Measurements from ENCODE around the gene NLK.

DNA sequence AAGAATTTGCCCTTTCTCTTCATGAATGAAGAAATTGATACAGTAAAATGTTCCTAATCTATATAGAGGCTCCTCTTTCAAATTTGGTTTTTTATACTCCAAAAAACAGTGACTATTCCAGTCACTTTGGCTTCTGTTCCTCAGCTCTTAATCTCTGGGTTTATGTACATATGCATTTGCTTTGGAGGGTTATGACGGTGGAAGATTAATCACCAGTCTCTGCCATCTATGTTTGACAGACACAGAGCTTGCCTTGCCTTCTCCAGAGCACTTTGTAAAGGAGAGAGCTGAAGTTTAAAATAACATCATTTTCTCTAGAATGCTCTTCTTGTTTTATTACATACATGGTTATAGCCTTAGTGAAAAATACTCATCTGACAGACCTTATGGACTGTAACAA is 99.3 kb downstream of the NLK start:
- TF ChIP-seq EZH2 (IDR thresholded peaks at IDR 0.05; ENCODE audit: borderline replicate concordance, low read depth, low read length, severe bottlenecking): no peak
- no peak for TF ChIP-seq CTCF (IDR thresholded peaks at IDR 0.05; ENCODE audit: borderline replicate concordance, extremely low read depth, low read length, poor library complexity, severe bottlenecking)
